ENCODE results near the gene MAPRE3.
"Not testable (repeated sequence)": the region's sequence is repeated elsewhere in the genome, so short reads cannot be mapped to it uniquely, and the experiment has no call there.

The MAPRE3 gene

DNA sequence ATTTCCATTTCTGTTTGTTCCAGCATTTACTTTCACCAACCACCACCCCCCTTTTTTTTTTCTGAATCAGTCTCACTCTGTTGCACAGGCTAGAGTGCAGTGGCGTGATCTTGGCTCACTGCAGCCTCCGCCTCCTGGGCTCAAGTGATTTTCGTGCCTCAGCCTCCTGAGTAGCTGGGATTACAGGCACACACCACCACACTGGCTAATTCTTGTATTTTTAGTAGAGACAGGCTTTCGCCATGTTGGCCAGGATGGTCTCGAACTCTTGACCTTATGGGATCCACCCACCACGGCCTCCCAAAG lies 105.1 kb downstream of the MAPRE3 start:
- DNase-seq (ENCODE audit: low read depth, low spot score); H3K4me1 ChIP-seq (ENCODE audit: control insufficient read depth, insufficient read depth, low read length); H3K4me3 ChIP-seq (ENCODE audit: low read length); H3K9me3 ChIP-seq (ENCODE audit: control insufficient read depth, insufficient read depth, low read length); H3K36me3 ChIP-seq (ENCODE audit: control insufficient read depth, insufficient read depth, low read length); H3K27me3 ChIP-seq (ENCODE audit: control insufficient read depth, insufficient read depth, low read length); H3K27ac ChIP-seq (ENCODE audit: low read length): not testable (repeated sequence)
- no CpG with 5 or more reads among the region's 6 CpGs for WGBS (ENCODE audit: insufficient coverage, insufficient read length)

GRCh38 chr2:27076323-27076722 lies 105.9 kb downstream of the MAPRE3 start:
- Histone ChIP-seq H3K27me3 (ENCODE audit: control insufficient read depth, insufficient read depth, low read length) (no peaks in the 10 kb centered on the region), H3K4me3 (ENCODE audit: low read length) (no peak overlapping the region), H3K9me3 (ENCODE audit: control insufficient read depth, insufficient read depth, low read length) (no peaks in the 10 kb centered on the region), H3K36me3 (ENCODE audit: control insufficient read depth, insufficient read depth, low read length) (no peaks in the 10 kb centered on the region; the same call in 1 of the 2 replicates), H3K4me1 (ENCODE audit: control insufficient read depth, insufficient read depth, low read length) (peaks cover 6% of the 10 kb centered on the region), H3K27ac (ENCODE audit: low read length) (no peak overlapping the region)
- no peak for DNase-seq (ENCODE audit: low read depth, low spot score)
- WGBS (ENCODE audit: insufficient coverage, insufficient read length) = no CpG with 5 or more reads among the region's 4 CpGs

Data from iPS DF 6.9 (cell line).